Sigmoid colon (tissue), 7 donors: ENCODE results near the gene MDM2. TPM values are rescaled to one million over a fixed set of nuclear protein-coding genes. Genes with fewer than 3 reads are reported as not detected.
A peak's percentile ranks its signal among the peaks of the same experiment; 100 is the strongest.

Source experiments
- DNase-seq: peaks from one replicate; pipeline ENCODE4 v3.0.0-alpha.2; 2019
- H3K27ac ChIP-seq, 4 donors: fragments of 200-600 bp; sonication (generic); one replicate each; pipeline ENCODE4 v1.5.1; 2016 to 2019; ENCODE audit warnings: mild to moderate bottlenecking in 1 of 4
- H3K27me3 ChIP-seq, 3 donors: fragments of 200-600 bp; sonication (generic); one replicate each; pipeline ENCODE4 v1.5.1; 2019; ENCODE audit warnings: mild to moderate bottlenecking in 1 of 3
- H3K36me3 ChIP-seq, 4 donors: fragments of 200-600 bp; sonication (generic); one replicate each; pipeline ENCODE4 v1.5.1; 2016 to 2019
- H3K4me1 ChIP-seq, 4 donors: fragments of 200-600 bp; sonication (generic); one replicate each; pipeline ENCODE4 v1.5.1; 2017 to 2019
- H3K4me3 ChIP-seq, 4 donors: fragments of 200-600 bp; sonication (generic); one replicate each; pipeline ENCODE4 v1.5.1; 2017 to 2019; ENCODE audit warnings: mild to moderate bottlenecking in 2 of 4, moderate library complexity in 1 of 4
- H3K9me3 ChIP-seq, 4 donors: fragments of 200-600 bp in 3 of 4; sonication (generic) in 3 of 4; one replicate each; pipeline versions ENCODE4 v1.5.1 to v1.6.1; 2013 to 2019
- EP300 ChIP-seq, 4 donors: sonication (generic); formaldehyde crosslinking; IDR thresholded peaks; one replicate each; pipeline ENCODE4 v1.6.1; 2017; ENCODE audit warnings: antibody characterized with exemption in 4 of 4
- POLR2A ChIP-seq, 2 donors: fragments of 450-650 bp; IDR thresholded peaks; one replicate each; pipeline ENCODE4 v1.6.1; 2016; ENCODE audit warnings: antibody characterized with exemption in 2 of 2, mild to moderate bottlenecking in 2 of 2, moderate library complexity in 2 of 2
- POLR2AphosphoS5 ChIP-seq, 4 donors: sonication (generic); formaldehyde crosslinking; IDR thresholded peaks; one replicate each; pipeline ENCODE4 v1.6.1; 2017; ENCODE audit warnings: antibody characterized with exemption in 4 of 4
- WGBS, 2 donors: extraction: QIAGEN DNeasy Blood & Tissue Kit; methylation state at CpG; one replicate each; pipeline ENCODE4 v1.1.7; 2013; 5-methylcytosine and 5-hydroxymethylcytosine counted together
- intact Hi-C: fragments of 100-400 bp; cut with DNase I; formaldehyde crosslinking; loops from one replicate; pipeline ENCODE4 v1.15.1; 2023
- polyA plus RNA-seq, 3 donors: library from polyadenylated mRNA; stranded (reverse); fragments of 200-250 nt; gene quantifications; one replicate each; pipeline ENCODE4 v1.2.3, GENCODE V29; 2013
- total RNA-seq, 4 donors: library from RNA; depleted of rRNA; stranded (reverse); fragments of >200 nt; gene quantifications; one replicate each; pipeline ENCODE4 v1.1.0, GENCODE V29; 2016
- TF ChIP-seq, protein P1 (sequence below), 4 experiments: fragments of 450-650 bp in 3 of 4; fragments of 200-600 bp in 1 of 4; IDR thresholded peaks; one replicate each; pipeline ENCODE4 v1.5.1; 2016 to 2019; ENCODE audit warnings: antibody characterized with exemption in 4 of 4, mild to moderate bottlenecking in 3 of 4, moderate library complexity in 2 of 4
- donor health status: healthy with polysubstance abuse.
- donor health status: Bipolar disorder and iron deficiency.
- donor health status: healthy.

Gene MDM2
- total and polyA plus RNA-seq, 7 donors: 6.0 to 55.4 (median 44.2) TPM

DNA sequence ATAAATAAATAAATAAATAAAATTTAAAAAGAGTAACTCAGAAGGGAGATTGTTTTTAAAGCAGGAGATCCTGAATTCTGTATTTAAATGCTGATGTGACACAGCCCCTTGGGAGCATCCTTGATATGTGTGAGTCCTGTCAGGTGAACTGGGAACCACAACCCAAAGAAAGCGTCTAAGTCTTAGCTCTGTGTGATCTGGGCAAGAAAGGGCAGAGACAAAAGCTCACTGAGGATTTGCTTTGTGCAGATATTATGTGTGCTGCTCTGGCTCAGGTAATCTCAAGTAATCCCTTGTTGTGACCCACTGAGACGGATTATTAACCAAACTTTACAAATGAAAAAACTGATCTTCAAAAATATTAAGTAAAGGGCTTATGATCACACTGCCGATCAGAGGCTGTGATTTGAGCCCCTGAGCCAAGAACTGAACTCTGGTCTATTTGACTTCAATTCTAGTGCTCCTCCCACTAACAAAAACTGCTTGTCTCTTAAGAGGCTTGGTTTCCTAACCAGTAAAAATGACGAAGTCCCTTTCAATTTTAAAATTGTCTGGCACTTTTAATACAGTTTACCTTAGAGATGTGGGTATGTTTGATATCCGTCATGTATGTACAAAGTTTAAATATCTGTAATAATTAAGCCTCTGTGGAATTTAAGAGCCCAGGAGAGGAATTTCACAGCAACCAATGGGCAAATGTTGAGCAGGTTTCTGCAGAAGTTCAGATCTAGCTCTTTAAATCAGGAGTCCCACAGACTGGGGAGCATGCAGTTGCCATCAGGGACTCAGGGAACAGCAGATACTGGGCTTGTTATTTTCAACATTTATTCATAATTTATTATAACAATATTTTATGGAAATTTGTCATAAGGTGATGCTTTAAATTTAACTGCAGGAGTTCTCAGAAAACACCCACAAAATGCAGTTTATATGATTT lies 78.9 kb downstream of the MDM2 start:
- intact Hi-C loops: no loop called here
- Histone ChIP-seq H3K4me3 (no peak overlapping the region), H3K4me1 (no peaks in the 10 kb centered on the region), H3K27me3 (no peaks in the 10 kb centered on the region), H3K27ac (no peak overlapping the region), H3K9me3 (peaks cover 0 to 3% (median 0%) of the 10 kb centered on the region in 4 donors), H3K36me3 (no peaks in the 10 kb centered on the region)
- 88 to 91% methylated on average over 5 of the region's 5 CpGs for WGBS, 2 donors
- TF ChIP-seq, protein P1, sequence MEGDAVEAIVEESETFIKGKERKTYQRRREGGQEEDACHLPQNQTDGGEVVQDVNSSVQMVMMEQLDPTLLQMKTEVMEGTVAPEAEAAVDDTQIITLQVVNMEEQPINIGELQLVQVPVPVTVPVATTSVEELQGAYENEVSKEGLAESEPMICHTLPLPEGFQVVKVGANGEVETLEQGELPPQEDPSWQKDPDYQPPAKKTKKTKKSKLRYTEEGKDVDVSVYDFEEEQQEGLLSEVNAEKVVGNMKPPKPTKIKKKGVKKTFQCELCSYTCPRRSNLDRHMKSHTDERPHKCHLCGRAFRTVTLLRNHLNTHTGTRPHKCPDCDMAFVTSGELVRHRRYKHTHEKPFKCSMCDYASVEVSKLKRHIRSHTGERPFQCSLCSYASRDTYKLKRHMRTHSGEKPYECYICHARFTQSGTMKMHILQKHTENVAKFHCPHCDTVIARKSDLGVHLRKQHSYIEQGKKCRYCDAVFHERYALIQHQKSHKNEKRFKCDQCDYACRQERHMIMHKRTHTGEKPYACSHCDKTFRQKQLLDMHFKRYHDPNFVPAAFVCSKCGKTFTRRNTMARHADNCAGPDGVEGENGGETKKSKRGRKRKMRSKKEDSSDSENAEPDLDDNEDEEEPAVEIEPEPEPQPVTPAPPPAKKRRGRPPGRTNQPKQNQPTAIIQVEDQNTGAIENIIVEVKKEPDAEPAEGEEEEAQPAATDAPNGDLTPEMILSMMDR (IDR thresholded peaks at IDR 0.05): no peak
- TF ChIP-seq POLR2A (IDR thresholded peaks at IDR 0.05) (no peak), EP300 (IDR thresholded peaks at IDR 0.05) (no peak), POLR2AphosphoS5 (IDR thresholded peaks at IDR 0.05) (no peak)
- DNase-seq: no peak

- Histone ChIP-seq H3K4me3 (no peak overlapping the region), H3K9me3 (no peaks in the 10 kb centered on the region), H3K36me3 (no peaks in the 10 kb centered on the region), H3K27ac (no peak overlapping the region), H3K27me3 (no peaks in the 10 kb centered on the region), H3K4me1 (no peaks in the 10 kb centered on the region)
- TF ChIP-seq, protein P1 (IDR thresholded peaks at IDR 0.05): no peak
- no peak for TF ChIP-seq POLR2A (IDR thresholded peaks at IDR 0.05)
- no peak for TF ChIP-seq EP300 (IDR thresholded peaks at IDR 0.05)
- no peak for TF ChIP-seq POLR2AphosphoS5 (IDR thresholded peaks at IDR 0.05)
- WGBS, 2 donors: 94 to 100% methylated on average over 1 of the region's 1 CpG
- no peak for DNase-seq
- intact Hi-C loops: no loop called here
Measured at GRCh38 chr12:68887641-68888040, 79.7 kb downstream of the MDM2 start.

DNA sequence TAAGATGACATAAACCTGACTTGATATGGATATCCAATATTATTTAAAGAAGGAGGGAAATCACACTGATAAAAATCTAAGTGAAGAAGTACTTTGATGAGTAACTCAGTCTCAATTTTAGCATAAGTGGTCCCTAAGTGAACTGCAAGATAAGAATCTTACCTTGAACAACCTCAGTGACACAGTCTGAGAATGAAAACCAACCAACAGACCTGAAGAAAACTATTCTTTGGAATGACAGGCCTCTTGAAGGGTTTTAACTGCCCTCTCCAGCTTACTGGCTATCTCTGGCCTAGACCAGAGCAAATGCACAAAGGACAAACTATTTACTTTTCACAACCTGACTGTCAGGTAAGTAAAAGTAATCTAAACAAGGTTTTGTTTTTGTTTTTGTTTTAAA lies 80.3 kb downstream of the MDM2 start:
- intact Hi-C loops: no loop called here
- DNase-seq: no peak
- H3K9me3 ChIP-seq: no peaks in the 10 kb centered on the region
- TF ChIP-seq, protein P1 (IDR thresholded peaks at IDR 0.05): no peak
- TF ChIP-seq POLR2A (IDR thresholded peaks at IDR 0.05) (no peak), EP300 (IDR thresholded peaks at IDR 0.05) (no peak), POLR2AphosphoS5 (IDR thresholded peaks at IDR 0.05) (no peak)
- H3K27ac ChIP-seq: no peak overlapping the region
- no peaks in the 10 kb centered on the region for H3K27me3 ChIP-seq
- H3K4me1 ChIP-seq: no peaks in the 10 kb centered on the region
- H3K36me3 ChIP-seq: no peaks in the 10 kb centered on the region
- no peak overlapping the region for H3K4me3 ChIP-seq

DNA sequence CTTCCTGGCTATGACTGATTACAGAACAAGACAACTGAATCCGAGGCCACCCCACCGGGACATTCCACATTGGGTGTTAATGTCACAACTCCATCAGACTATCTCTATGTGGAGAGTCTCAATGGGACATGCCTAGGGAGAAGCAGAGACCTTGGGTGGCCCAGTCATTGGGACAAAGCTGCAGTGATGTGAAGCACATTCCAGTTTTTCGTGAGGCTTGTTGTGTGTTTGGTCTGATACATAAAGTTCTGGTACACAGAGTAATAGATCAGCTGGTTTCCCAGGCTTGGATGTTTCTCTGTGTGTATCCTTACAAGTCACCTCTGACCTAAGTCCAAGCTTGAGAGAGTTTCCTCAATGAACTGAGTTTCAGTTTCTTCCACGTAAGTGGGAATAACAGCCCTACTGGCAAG lies 82.7 kb downstream of the MDM2 start:
- WGBS, 2 donors: 71 to 78% methylated on average over 4 of the region's 4 CpGs
- no peaks in the 10 kb centered on the region for H3K4me1 ChIP-seq
- no peak overlapping the region for H3K27ac ChIP-seq
- H3K9me3 ChIP-seq: no peaks in the 10 kb centered on the region
- peak in 1 of 4 donors; percentile 23 for TF ChIP-seq EP300 (IDR thresholded peaks at IDR 0.05)
- TF ChIP-seq, protein P1 (IDR thresholded peaks at IDR 0.05): no peak
- no peak for TF ChIP-seq POLR2A (IDR thresholded peaks at IDR 0.05)
- no peaks in the 10 kb centered on the region for H3K27me3 ChIP-seq
- DNase-seq: no peak
- no peak overlapping the region for H3K4me3 ChIP-seq
- H3K36me3 ChIP-seq: no peaks in the 10 kb centered on the region
- intact Hi-C loops: no loop called here
